Mesendoderm (in vitro differentiated cells): Measurements from ENCODE around the gene COPRS.
"Not testable (repeated sequence)": the region's sequence is repeated elsewhere in the genome, so short reads cannot be mapped to it uniquely, and the experiment has no call there.

Experiments
- DNase-seq: peaks from one replicate; pipeline ENCODE4 v3.0.0; 2013
- H2AK5ac ChIP-seq: 2 replicates; pipeline ENCODE4 v1.6.1; 2013; ENCODE audit warnings: low read length, inconsistent platforms
- H2BK120ac ChIP-seq: 2 replicates; pipeline ENCODE4 v1.6.1; 2013; ENCODE audit warnings: low read depth, mild to moderate bottlenecking, low read length, moderate library complexity, mixed read lengths
- H2BK15ac ChIP-seq: replicated peaks from 2 replicates; pipeline ENCODE4 v1.6.1; 2013; ENCODE audit warnings: low read depth, mild to moderate bottlenecking, moderate library complexity
- H2BK5ac ChIP-seq: 2 replicates; pipeline ENCODE4 v1.6.1; 2013; ENCODE audit warnings: low read length, inconsistent platforms
- H3K18ac ChIP-seq: 2 replicates; pipeline ENCODE4 v1.6.1; 2013; ENCODE audit warnings: mild to moderate bottlenecking, low read length, mixed read lengths
- H3K23ac ChIP-seq: one replicate; pipeline ENCODE4 v1.6.1; 2013; ENCODE audit warnings: low read length
- H3K27ac ChIP-seq: 2 replicates; pipeline ENCODE4 v1.5.1; 2013; ENCODE audit warnings: low read depth, mild to moderate bottlenecking, inconsistent platforms, low read length, moderate library complexity
- H3K27me3 ChIP-seq: 2 replicates; pipeline ENCODE4 v1.6.1; 2013; ENCODE audit warnings: low read length, control low read depth, mild to moderate bottlenecking, inconsistent platforms; ENCODE audit not compliant: insufficient read depth, poor library complexity
- H3K36me3 ChIP-seq: 2 replicates; pipeline ENCODE4 v1.6.1; 2013; ENCODE audit warnings: low read length, inconsistent platforms; ENCODE audit not compliant: control insufficient read depth, insufficient read depth
- H3K4ac ChIP-seq: one replicate; pipeline ENCODE4 v1.6.1; 2013; ENCODE audit warnings: low read depth, mild to moderate bottlenecking, low read length, moderate library complexity
- H3K4me1 ChIP-seq: 2 replicates; pipeline ENCODE4 v1.6.1; 2013; ENCODE audit warnings: low read depth, low read length, inconsistent platforms; ENCODE audit not compliant: control insufficient read depth
- H3K4me2 ChIP-seq: 2 replicates; pipeline ENCODE4 v1.6.1; 2013; ENCODE audit warnings: low read length
- H3K4me3 ChIP-seq: 2 replicates; pipeline ENCODE4 v1.5.1; 2013; ENCODE audit warnings: mild to moderate bottlenecking, low read length
- H3K56ac ChIP-seq: one replicate; pipeline ENCODE4 v1.6.1; 2013; ENCODE audit warnings: low read length
- H3K79me1 ChIP-seq: 2 replicates; pipeline ENCODE4 v1.6.1; 2013; ENCODE audit warnings: low read length, inconsistent platforms
- H3K79me2 ChIP-seq: 2 replicates; pipeline ENCODE4 v1.6.1; 2013; ENCODE audit warnings: mild to moderate bottlenecking, low read length; ENCODE audit not compliant: control insufficient read depth, insufficient read depth
- H3K9ac ChIP-seq: 2 replicates; pipeline ENCODE4 v1.6.1; 2013; ENCODE audit warnings: low read length, inconsistent platforms
- H4K5ac ChIP-seq: one replicate; pipeline ENCODE4 v1.6.1; 2013; ENCODE audit warnings: low read length
- H4K8ac ChIP-seq: one replicate; pipeline ENCODE4 v1.6.1; 2013; ENCODE audit warnings: low read depth, mild to moderate bottlenecking, control low read depth, low read length, moderate library complexity
- WGBS: extraction: QIAGEN DNeasy Blood & Tissue Kit; methylation state at CpG from one replicate; pipeline ENCODE4 v1.1.7; 2013; ENCODE audit warnings: low lambda C conversion rate, missing lambda C conversion rate; ENCODE audit not compliant: insufficient coverage; ENCODE audit errors: extremely low coverage; 5-methylcytosine and 5-hydroxymethylcytosine counted together

The COPRS gene

DNA sequence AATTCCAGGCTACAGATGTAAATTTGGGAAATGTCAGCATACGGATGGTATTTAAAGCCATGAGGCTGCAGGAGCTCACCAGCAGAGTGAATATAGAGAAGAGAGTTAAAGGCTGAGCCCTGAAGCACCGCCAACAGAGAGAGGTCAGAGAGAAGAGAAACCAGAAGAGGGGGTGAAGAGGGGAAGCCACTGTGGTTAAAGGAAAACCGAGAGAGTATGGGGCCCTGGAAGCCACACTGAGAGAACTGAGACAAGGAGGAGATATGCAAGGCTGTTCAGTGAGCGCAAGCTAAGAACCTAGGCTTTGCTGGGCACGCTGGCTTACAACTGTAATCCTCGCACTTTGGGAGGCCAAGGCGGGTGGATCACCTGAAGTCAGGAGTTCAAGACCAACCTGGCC is 24.6 kb downstream of the COPRS start:
- no CpG with 5 or more reads among the region's 7 CpGs for WGBS
- no peak overlapping the region for H3K4me2 ChIP-seq
- H3K4ac ChIP-seq, result no peak overlapping the region
- no peak overlapping the region for H2BK120ac ChIP-seq
- H3K79me1 ChIP-seq, result no peaks in the 10 kb centered on the region
- H3K27ac ChIP-seq, result no peak overlapping the region
- H4K8ac ChIP-seq, result no peak overlapping the region
- H4K5ac ChIP-seq, result no peak overlapping the region
- H3K4me3 ChIP-seq, result no peak overlapping the region
- H2AK5ac ChIP-seq, result no peak overlapping the region
- H3K23ac ChIP-seq, result no peak overlapping the region
- H2BK5ac ChIP-seq, result no peak overlapping the region
- no peak overlapping the region for H3K56ac ChIP-seq
- H3K9ac ChIP-seq, result no peak overlapping the region
- no peak overlapping the region for H3K18ac ChIP-seq
- H3K27me3 ChIP-seq, result no peaks in the 10 kb centered on the region
- H3K79me2 ChIP-seq, result no peaks in the 10 kb centered on the region
- H3K36me3 ChIP-seq, result no peaks in the 10 kb centered on the region
- DNase-seq, result no peak
- no peaks in the 10 kb centered on the region for H3K4me1 ChIP-seq
- H2BK15ac ChIP-seq, result no peak overlapping the region

DNA sequence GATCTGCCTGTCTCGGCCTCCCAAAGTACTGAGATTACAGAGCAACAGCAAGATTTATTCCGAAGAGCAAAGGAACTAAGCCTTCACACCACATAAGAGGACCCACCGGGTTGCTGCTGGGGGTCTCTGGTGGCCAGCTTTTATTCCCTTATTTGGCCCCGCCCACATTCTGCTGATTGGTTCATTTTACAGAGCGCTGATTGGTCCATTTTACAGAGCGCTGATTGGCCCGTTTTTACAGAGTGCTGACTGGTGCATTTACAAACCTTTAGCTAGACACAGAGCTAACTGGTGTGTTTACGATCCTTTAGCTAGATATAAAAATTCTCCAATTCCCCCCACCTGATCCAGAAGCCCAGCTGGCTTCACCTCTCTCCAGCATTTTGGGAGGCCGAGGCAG is 26.3 kb downstream of the COPRS start:
- Histone ChIP-seq H3K79me2 (no peaks in the 10 kb centered on the region), H3K27me3 (no peaks in the 10 kb centered on the region), H4K8ac (no peak overlapping the region), H3K4me1 (no peaks in the 10 kb centered on the region), H2BK5ac (no peak overlapping the region), H2BK120ac (no peak overlapping the region), H2AK5ac (no peak overlapping the region), H4K5ac (no peak overlapping the region), H3K4me3 (no peak overlapping the region), H3K56ac (no peak overlapping the region), H3K36me3 (no peaks in the 10 kb centered on the region), H3K79me1 (no peaks in the 10 kb centered on the region), H3K23ac (no peak overlapping the region), H3K18ac (no peak overlapping the region), H3K9ac (no peak overlapping the region), H3K4me2 (no peak overlapping the region), H2BK15ac (no peak overlapping the region), H3K4ac (no peak overlapping the region), H3K27ac (no peak overlapping the region)
- WGBS, result no CpG with 5 or more reads among the region's 9 CpGs
- DNase-seq, result no peak

DNA sequence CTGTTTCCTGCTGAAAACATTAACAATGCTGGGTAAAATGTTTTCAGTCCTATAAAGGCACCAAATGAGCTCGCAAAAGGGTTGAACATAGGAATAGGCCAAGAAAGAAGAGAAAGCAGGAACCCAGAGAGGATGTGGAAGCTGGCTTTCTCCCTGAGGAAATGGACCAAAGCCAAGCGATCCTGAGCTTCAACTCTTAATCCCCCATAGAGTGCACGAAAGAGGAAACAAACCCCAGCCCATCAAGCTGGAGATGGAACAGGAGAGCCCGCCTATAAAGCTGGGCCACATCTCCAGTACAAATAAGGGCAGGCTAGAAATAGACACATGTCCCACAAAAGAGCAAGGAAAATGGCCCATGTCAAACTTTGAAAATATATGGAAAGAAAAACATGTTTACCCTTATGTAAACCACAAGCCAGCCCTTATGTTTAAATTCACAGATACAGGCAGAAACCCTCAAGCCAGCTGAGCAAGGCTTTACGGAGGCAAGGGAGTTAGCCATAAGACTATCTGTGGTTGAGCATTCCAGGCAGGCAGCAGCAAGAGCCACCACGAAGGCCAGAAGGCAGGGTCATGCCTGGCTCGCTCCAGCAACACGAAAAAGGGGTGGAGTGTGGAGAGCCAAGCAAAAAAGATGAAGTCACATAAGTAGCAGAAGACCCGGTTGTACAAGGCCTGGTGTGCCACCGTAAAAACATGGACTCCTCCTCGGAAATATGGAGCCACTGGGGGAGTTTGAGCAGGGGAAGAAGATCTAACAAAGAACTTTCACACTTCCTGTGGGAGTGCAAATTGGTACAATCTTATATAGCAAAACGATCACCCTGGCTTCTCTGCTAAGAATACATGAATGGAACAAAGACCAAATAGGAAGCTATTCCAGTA is 27.8 kb downstream of the COPRS start:
- H2BK5ac ChIP-seq, result no peak overlapping the region
- H3K18ac ChIP-seq, result no peak overlapping the region
- no peak overlapping the region for H3K56ac ChIP-seq
- no peaks in the 10 kb centered on the region for H3K79me1 ChIP-seq
- no peak overlapping the region for H2AK5ac ChIP-seq
- H3K4me2 ChIP-seq, result no peak overlapping the region
- H3K79me2 ChIP-seq, result no peaks in the 10 kb centered on the region
- no peaks in the 10 kb centered on the region for H3K4me1 ChIP-seq
- no peak overlapping the region for H3K4me3 ChIP-seq
- H2BK120ac ChIP-seq, result no peak overlapping the region
- no CpG with 5 or more reads among the region's 12 CpGs for WGBS
- H3K23ac ChIP-seq, result no peak overlapping the region
- no peaks in the 10 kb centered on the region for H3K36me3 ChIP-seq
- H3K27ac ChIP-seq, result no peak overlapping the region
- no peak for DNase-seq
- H4K5ac ChIP-seq, result no peak overlapping the region
- no peak overlapping the region for H4K8ac ChIP-seq
- no peak overlapping the region for H3K4ac ChIP-seq
- H3K9ac ChIP-seq, result no peak overlapping the region
- no peaks in the 10 kb centered on the region for H3K27me3 ChIP-seq
- no peak overlapping the region for H2BK15ac ChIP-seq

DNA sequence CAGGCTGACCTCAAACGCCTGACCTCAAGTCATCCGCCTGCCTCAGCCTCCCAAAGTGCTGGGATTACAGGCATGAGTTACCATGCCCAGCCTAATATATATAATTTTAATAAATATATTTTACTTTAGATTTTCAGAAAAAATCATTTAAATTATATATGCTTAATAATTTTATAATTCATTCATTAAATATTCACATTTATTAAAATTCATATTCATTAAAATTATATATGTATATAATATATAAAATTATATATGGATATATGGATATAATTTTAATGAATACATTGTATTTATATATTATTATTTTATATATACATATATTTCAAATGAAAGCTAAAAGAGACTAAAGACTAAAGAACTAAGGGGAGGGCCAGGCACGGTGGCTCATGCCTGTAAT is 29.4 kb downstream of the COPRS start:
- no peaks in the 10 kb centered on the region for H3K36me3 ChIP-seq
- H3K56ac ChIP-seq, result no peak overlapping the region
- H3K4ac ChIP-seq, result no peak overlapping the region
- no peak overlapping the region for H2BK120ac ChIP-seq
- no peak overlapping the region for H3K4me2 ChIP-seq
- no peak overlapping the region for H3K4me3 ChIP-seq
- H2BK5ac ChIP-seq, result no peak overlapping the region
- H3K79me1 ChIP-seq, result no peaks in the 10 kb centered on the region
- H2AK5ac ChIP-seq, result no peak overlapping the region
- no peak overlapping the region for H3K9ac ChIP-seq
- H4K8ac ChIP-seq, result no peak overlapping the region
- H3K27me3 ChIP-seq, result no peaks in the 10 kb centered on the region
- no peak overlapping the region for H2BK15ac ChIP-seq
- H3K18ac ChIP-seq, result no peak overlapping the region
- H3K27ac ChIP-seq, result no peak overlapping the region
- no CpG with 5 or more reads among the region's 3 CpGs for WGBS
- no peak overlapping the region for H3K23ac ChIP-seq
- no peaks in the 10 kb centered on the region for H3K79me2 ChIP-seq
- no peak for DNase-seq
- H4K5ac ChIP-seq, result no peak overlapping the region
- no peaks in the 10 kb centered on the region for H3K4me1 ChIP-seq

DNA sequence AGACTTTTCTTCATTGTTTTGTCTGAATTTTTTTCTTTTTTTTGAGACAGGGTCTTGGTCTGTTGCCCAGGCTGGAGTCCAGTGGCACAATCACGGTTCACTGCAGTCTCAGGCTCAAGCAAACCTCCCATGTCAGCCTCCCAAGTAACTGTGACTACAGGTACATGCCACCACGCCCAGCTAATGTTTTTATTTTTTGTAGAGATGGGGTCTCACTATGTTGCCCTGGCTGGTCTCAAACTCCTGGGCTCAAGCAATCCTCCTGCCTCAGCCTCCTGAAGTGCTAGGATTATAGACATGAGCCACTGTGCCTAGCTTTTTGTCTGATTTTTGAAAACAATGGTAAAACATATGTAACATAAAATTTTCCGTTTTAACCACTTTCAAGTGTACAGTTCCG is 30.1 kb downstream of the COPRS start:
- H3K4me2 ChIP-seq, H3K56ac ChIP-seq, H3K18ac ChIP-seq, H2BK15ac ChIP-seq, H3K79me1 ChIP-seq, H2BK120ac ChIP-seq, H3K23ac ChIP-seq, DNase-seq, H3K4me1 ChIP-seq, H4K8ac ChIP-seq, H3K36me3 ChIP-seq, H3K79me2 ChIP-seq, H3K4ac ChIP-seq, H3K4me3 ChIP-seq, H3K27me3 ChIP-seq, H3K9ac ChIP-seq, H2AK5ac ChIP-seq, H2BK5ac ChIP-seq, H3K27ac ChIP-seq, H4K5ac ChIP-seq: not testable (repeated sequence)
- WGBS, result no CpG with 5 or more reads among the region's 4 CpGs
